A549 (cell line): Measurements from ENCODE around the gene MRLN.

Source experiments
- EP300 ChIP-seq, 2 experiments: fragments of >200 bp; sonication (Bioruptor Twin); formaldehyde crosslinking; IDR thresholded peaks; 2 replicates in 1 of 2; 3 replicates in 1 of 2; pipeline ENCODE4 v1.6.1; 2016 to 2017
- POLR2A ChIP-seq: IDR thresholded peaks from 2 replicates; pipeline ENCODE4 v1.6.1; 2012; ENCODE audit warnings: mild to moderate bottlenecking, low read length
- RAD21 ChIP-seq, 2 experiments: fragments of >200 bp in 1 of 2; sonication (Bioruptor Twin) in 1 of 2; formaldehyde crosslinking in 1 of 2; IDR thresholded peaks in 1 of 2; conservative IDR thresholded peaks in 1 of 2; 2 replicates in 1 of 2; 3 replicates in 1 of 2; pipeline ENCODE4 v1.6.1; 2012 to 2018; ENCODE audit warnings: inconsistent platforms in 1 of 2
- RFX5 ChIP-seq: fragments of 450-650 bp; IDR thresholded peaks from 2 replicates; pipeline ENCODE4 v1.7.1; 2014; ENCODE audit warnings: antibody characterized with exemption, mild to moderate bottlenecking, moderate library complexity
- RNF2 ChIP-seq: fragments of 200-600 bp; sonication (generic); IDR thresholded peaks from 2 replicates; pipeline ENCODE4 v1.6.1; 2016; ENCODE audit warnings: low read depth, mild to moderate bottlenecking, antibody characterized with exemption, moderate library complexity, borderline replicate concordance
- TF ChIP-seq, protein P1 (sequence below): fragments of >200 bp; sonication (Bioruptor Twin); formaldehyde crosslinking; IDR thresholded peaks from 3 replicates; pipeline ENCODE4 v1.5.1; 2016
- TF ChIP-seq, protein P2 (sequence below): IDR thresholded peaks from 2 replicates; pipeline ENCODE4 v1.6.1; 2012
- TF ChIP-seq, protein P3 (sequence below): fragments of 150-350 bp; IDR thresholded peaks from 2 replicates; pipeline ENCODE4 v1.6.1; 2014; ENCODE audit warnings: low read depth, mild to moderate bottlenecking, low read length
- TF ChIP-seq, protein P4 (sequence below): fragments of 200-600 bp; sonication (generic); IDR thresholded peaks from 2 replicates; pipeline ENCODE4 v1.6.1; 2016; ENCODE audit warnings: antibody characterized with exemption, mild to moderate bottlenecking, moderate library complexity

DNA sequence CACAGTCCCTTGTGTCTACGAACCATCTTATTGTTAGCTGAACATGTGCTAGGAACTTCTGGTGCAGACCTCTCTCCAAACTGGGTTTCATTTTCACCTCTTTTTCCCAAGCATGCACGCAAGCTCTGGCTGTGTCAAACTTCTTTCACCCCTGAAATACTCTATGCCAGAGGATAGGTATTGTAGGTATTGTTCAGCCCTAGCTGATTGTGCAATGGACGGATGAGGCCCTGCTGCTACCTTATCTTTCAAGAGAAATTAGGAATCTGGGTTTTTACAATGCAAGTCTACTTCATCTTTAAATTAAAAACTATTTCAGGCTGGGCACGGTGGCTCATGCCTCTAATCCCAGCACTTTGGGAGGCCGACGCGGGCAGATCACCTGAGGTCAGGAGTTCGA, 28.3 kb upstream of the MRLN start:
- no peak for TF ChIP-seq EP300 (IDR thresholded peaks at IDR 0.05)
- TF ChIP-seq, protein P1, sequence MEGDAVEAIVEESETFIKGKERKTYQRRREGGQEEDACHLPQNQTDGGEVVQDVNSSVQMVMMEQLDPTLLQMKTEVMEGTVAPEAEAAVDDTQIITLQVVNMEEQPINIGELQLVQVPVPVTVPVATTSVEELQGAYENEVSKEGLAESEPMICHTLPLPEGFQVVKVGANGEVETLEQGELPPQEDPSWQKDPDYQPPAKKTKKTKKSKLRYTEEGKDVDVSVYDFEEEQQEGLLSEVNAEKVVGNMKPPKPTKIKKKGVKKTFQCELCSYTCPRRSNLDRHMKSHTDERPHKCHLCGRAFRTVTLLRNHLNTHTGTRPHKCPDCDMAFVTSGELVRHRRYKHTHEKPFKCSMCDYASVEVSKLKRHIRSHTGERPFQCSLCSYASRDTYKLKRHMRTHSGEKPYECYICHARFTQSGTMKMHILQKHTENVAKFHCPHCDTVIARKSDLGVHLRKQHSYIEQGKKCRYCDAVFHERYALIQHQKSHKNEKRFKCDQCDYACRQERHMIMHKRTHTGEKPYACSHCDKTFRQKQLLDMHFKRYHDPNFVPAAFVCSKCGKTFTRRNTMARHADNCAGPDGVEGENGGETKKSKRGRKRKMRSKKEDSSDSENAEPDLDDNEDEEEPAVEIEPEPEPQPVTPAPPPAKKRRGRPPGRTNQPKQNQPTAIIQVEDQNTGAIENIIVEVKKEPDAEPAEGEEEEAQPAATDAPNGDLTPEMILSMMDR, result no peak
- no peak for TF ChIP-seq RAD21 (conservative IDR thresholded peaks at IDR 0.05 in 1 of 2, IDR thresholded peaks at IDR 0.05 in 1 of 2)
- no peak for TF ChIP-seq POLR2A
- no peak for TF ChIP-seq RFX5
- TF ChIP-seq, protein P2, sequence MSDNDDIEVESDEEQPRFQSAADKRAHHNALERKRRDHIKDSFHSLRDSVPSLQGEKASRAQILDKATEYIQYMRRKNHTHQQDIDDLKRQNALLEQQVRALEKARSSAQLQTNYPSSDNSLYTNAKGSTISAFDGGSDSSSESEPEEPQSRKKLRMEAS, result no peak
- TF ChIP-seq, protein P3, sequence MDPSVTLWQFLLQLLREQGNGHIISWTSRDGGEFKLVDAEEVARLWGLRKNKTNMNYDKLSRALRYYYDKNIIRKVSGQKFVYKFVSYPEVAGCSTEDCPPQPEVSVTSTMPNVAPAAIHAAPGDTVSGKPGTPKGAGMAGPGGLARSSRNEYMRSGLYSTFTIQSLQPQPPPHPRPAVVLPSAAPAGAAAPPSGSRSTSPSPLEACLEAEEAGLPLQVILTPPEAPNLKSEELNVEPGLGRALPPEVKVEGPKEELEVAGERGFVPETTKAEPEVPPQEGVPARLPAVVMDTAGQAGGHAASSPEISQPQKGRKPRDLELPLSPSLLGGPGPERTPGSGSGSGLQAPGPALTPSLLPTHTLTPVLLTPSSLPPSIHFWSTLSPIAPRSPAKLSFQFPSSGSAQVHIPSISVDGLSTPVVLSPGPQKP, result no peak
- no peak for TF ChIP-seq RNF2
- TF ChIP-seq, protein P4, sequence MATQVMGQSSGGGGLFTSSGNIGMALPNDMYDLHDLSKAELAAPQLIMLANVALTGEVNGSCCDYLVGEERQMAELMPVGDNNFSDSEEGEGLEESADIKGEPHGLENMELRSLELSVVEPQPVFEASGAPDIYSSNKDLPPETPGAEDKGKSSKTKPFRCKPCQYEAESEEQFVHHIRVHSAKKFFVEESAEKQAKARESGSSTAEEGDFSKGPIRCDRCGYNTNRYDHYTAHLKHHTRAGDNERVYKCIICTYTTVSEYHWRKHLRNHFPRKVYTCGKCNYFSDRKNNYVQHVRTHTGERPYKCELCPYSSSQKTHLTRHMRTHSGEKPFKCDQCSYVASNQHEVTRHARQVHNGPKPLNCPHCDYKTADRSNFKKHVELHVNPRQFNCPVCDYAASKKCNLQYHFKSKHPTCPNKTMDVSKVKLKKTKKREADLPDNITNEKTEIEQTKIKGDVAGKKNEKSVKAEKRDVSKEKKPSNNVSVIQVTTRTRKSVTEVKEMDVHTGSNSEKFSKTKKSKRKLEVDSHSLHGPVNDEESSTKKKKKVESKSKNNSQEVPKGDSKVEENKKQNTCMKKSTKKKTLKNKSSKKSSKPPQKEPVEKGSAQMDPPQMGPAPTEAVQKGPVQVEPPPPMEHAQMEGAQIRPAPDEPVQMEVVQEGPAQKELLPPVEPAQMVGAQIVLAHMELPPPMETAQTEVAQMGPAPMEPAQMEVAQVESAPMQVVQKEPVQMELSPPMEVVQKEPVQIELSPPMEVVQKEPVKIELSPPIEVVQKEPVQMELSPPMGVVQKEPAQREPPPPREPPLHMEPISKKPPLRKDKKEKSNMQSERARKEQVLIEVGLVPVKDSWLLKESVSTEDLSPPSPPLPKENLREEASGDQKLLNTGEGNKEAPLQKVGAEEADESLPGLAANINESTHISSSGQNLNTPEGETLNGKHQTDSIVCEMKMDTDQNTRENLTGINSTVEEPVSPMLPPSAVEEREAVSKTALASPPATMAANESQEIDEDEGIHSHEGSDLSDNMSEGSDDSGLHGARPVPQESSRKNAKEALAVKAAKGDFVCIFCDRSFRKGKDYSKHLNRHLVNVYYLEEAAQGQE, result no peak
